ENCODE measurements around the gene CFH.
A peak's percentile ranks its signal among the peaks of the same experiment; 100 is the strongest.
"Not testable (repeated sequence)": the region's sequence is repeated elsewhere in the genome, so short reads cannot be mapped to it uniquely, and the experiment has no call there.

The CFH gene

GRCh38 chr1:196669693-196670092, 17.9 kb downstream of the CFH start:
- DNase-seq = no peak

- no peak for DNase-seq
These were observed 23.1 kb downstream of the CFH start for GRCh38 chr1:196674908-196675307.

- DNase-seq = no peak
These were observed 26.1 kb downstream of the CFH start for GRCh38 chr1:196677781-196678509.

DNA sequence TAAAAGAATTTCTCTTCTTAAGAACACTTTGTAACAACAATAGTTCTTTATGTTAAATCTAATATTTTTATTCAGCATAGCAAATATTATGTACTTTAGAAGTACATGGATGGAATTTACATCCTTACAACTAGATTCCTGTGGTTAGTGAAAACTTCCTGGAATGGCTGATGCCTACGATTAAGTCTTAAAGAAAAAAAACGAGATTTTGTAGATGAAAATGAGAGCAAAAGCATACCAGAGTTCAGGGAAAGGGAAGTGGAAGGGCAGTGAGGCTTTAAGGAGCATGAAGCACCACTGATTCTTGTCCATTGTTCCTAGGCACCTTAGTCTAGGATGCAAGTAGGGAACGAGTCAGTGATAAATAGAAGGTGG, 26.7 kb downstream of the CFH start:
- no peak for DNase-seq

DNA sequence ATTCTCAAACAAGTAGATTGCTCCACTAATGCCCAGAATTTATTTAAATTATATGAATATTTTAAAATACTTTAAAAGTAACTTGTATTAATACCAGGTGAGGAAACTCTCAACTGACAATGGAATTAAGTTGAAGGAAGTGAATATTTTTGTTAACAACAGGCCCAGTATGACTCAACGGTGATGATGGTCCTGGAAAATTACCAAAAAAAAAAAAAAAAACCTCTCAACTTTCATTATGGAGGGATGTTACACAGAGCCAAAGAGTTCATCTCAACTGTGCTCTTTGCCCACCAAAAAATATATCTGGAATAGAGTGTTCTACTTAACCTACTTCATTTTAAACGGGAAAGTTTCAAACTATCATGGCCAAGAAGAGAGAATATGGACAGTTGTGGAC, 28.3 kb downstream of the CFH start:
- DNase-seq = no peak

GRCh38 chr1:196684476-196684875, 32.6 kb downstream of the CFH start:
- DNase-seq = no peak

- no peak for DNase-seq
These were observed 33.7 kb downstream of the CFH start for GRCh38 chr1:196685506-196685905.

DNA sequence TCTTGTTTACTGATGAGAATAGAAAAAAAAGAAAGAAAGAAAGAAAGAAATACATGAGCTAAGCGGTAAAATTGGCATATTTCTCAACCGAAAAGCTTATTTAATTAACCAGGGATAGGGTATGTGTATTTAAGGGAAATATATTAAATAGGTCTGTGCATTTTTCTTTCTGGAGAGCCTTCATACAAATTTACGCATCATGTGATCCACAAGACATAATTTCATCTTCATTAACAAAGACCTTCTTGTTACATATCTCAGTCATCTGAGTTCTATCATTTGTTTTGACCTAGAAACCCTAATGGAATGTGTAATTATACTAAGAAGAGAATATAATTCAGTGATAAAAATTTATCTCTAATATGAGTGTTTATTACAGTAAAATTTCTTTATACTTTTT, 37.2 kb downstream of the CFH start:
- no peak for DNase-seq

- no peak for DNase-seq
These were observed 38.7 kb downstream of the CFH start for GRCh38 chr1:196690582-196690981.

GRCh38 chr1:196698993-196699392, 47.1 kb downstream of the CFH start:
- DNase-seq = no peak

GRCh38 chr1:196701144-196701543, 49.3 kb downstream of the CFH start:
- no peak for DNase-seq

- DNase-seq = not testable (repeated sequence)
These were observed 58.0 kb downstream of the CFH start for GRCh38 chr1:196709892-196710291.

DNA sequence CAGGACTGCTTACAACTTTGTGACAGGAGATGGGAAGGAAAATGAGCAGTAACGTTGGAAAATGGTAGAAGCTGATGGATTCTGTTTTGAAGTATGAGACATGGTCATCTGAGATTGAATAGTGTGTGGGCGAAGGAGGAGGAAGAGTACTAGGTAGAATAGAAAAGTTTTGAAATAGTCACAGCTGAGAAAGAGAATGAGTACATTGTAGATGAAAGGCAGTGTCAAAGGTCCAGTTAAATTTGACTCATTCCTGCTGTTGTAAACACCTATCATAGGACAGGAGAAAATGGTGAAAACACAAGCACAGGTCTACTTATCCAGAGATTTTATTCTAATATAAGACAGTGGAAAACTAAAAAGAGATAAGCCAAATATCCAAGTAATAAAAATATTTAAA, 66.0 kb downstream of the CFH start:
- no peak for DNase-seq

GRCh38 chr1:196723325-196724185, 71.7 kb downstream of the CFH start:
- peak in 1 of 2 experiments; percentile 2 for DNase-seq

DNA sequence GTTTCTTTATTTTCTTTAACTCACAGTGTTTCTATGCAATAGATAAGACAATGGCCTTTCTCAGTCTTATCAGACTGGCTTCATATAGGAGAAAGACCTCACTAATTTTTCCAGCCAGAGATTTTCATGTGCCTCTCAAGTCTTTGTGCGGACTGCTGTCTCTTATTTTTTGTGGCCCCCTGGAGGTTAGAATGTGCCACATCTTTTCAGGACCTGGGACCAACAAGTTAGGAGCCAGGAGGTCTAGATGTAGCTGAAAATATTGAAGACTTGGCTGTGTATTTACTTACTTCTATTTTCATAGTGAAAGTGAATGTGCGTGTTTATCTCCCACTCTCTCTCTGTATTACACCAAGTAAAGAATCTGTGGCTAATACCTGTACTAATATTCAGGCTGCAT, 80.7 kb downstream of the CFH start:
- DNase-seq = no peak

DNA sequence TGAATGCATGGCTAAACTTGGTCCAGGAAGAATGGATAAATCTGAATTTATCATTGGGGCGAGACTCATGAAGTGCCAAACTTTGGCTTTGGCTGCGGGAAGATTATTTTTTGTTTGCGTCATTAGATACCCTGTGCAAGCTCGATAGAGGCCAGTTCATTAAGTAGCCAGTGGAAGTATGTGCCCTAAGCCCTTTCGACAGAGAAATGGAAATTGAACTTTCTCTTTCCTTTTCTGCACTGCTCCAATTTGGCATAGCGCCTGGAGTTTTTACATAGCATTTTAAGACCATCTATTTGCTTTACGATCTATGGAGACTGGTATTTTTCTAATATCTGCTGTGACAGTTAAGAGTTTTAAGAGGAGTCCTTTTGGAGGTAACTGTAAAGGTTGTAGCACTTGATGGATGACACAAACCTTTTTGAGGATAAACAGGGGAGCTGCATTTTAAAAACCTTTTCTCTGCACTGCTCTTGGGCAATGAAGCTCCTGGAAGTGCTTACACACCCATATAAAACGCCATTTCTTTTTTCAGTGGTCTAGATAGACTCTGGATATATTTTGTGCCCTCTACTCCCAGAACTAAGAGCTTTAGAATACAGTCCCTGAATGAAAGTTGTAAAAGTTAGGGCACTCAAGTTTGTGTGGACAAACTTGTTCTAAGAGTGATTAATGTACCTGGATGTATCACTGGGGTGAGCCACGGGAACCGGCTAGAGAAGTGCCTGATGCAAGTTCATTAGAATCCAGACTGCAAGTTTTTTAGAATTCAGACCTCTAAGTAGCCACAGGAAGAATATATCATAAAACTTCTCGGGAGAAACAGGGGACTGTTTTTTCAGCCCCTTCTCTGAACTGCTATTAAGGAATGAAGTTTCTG, 81.5 kb downstream of the CFH start:
- no peak for DNase-seq

- no peak for DNase-seq
These were observed 82.2 kb downstream of the CFH start for GRCh38 chr1:196734006-196734405.

GRCh38 chr1:196734460-196734859, 82.6 kb downstream of the CFH start:
- DNase-seq = no peak

DNA sequence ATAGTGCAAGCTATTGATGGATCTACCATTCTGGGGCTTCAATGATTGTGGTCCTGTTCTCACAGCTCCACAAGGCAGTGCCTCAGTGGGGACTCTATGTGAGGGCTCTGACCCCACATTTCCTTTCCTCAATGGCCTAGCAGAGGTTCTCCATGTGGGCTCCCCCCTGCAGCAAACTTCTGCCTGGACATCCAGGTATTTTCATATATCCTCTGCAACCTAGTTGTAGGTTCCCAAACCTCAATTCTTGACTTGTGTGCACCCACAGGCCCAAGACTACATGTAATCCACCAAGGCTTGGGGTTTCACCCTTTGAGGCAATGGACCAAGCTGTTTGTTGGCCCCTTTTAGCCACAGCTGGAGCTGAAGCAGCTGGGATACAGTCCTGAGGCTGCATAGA, 86.9 kb downstream of the CFH start:
- DNase-seq = no peak

- DNase-seq = not testable (repeated sequence)
These were observed 91.4 kb downstream of the CFH start for GRCh38 chr1:196743244-196743643.

DNA sequence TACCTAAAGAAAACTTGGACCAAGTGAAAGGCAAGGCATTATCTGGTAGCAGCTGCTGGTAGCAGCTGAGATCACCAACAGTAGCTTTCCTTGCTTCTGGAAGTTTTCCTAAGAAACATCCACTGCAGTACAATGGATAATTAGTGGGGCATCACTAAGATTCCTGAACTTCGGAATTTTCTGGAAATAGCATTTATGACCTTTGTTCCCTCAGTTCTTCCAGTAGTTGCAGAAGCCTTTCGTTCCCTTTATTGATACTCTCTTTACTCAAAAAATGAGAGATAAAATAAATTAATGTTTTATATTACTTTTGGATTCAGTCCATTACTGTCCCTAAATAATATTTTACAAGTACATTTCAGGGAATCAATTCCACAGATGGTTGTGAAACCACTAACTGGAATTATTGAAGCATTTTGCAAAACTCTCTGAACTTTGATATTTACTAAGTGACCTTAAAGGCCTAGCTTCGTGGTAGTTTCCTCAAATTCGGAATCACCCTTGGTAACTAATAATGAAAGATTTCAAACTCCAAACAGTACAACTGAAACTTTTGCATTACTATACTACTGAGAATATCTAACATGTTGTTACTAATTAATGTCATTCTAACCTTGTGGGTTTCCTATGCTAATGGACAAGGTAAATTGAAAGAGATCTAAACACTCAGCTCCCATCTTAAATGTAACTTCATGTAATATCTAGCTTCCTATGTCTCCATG, 113.3 kb downstream of the CFH start:
- DNase-seq = not testable (repeated sequence)

- not testable (repeated sequence) for DNase-seq
These were observed 118.0 kb downstream of the CFH start for GRCh38 chr1:196769823-196770222.

- no peak for DNase-seq
These were observed 121.9 kb downstream of the CFH start for GRCh38 chr1:196773713-196774112.
